Neural cell (in vitro differentiated cells): ENCODE data around the gene AFAP1. TPM values are rescaled to one million over a fixed set of nuclear protein-coding genes. Genes with fewer than 3 reads are reported as not detected.

Source experiments
- H2AFZ ChIP-seq: fragments of 200-600, 300-800 bp; sonication (generic), shearing (Covaris generic); 2 replicates; pipeline ENCODE4 v1.6.0; 2014; ENCODE audit warnings: low read depth, mild to moderate bottlenecking, antibody characterized with exemption, low read length, moderate library complexity
- H3F3A ChIP-seq: fragments of 200-600 bp; shearing (Covaris generic); 2 replicates; pipeline ENCODE4 v1.6.1; 2016; ENCODE audit warnings: mild to moderate bottlenecking, moderate library complexity, mixed read lengths, antibody characterized with exemption, low read length; ENCODE audit not compliant: insufficient read depth, poor library complexity, severe bottlenecking
- H3K27ac ChIP-seq: fragments of 200-600, 300-800 bp; sonication (generic), shearing (Covaris generic); 2 replicates; pipeline ENCODE4 v1.5.1; 2014; ENCODE audit warnings: mild to moderate bottlenecking, low read length, moderate library complexity
- H3K27me3 ChIP-seq: fragments of 300-800, 200-600 bp; sonication (generic), shearing (Covaris generic); 2 replicates; pipeline ENCODE4 v1.6.0; 2014; ENCODE audit warnings: mild to moderate bottlenecking, low read depth, low read length, moderate library complexity; ENCODE audit not compliant: insufficient read depth
- H3K36me3 ChIP-seq: fragments of 300-800, 200-600 bp; sonication (generic), shearing (Covaris generic); 2 replicates; pipeline ENCODE4 v1.5.1; 2014; ENCODE audit warnings: mild to moderate bottlenecking, antibody characterized with exemption, low read length, moderate library complexity; ENCODE audit not compliant: insufficient read depth
- H3K4me2 ChIP-seq: fragments of 300-800, 200-600 bp; sonication (generic), shearing (Covaris generic); 2 replicates; pipeline ENCODE4 v1.6.0; 2014; ENCODE audit warnings: mild to moderate bottlenecking, low read length
- H3K4me3 ChIP-seq: fragments of 300-800, 200-600 bp; sonication (generic), shearing (Covaris generic); 2 replicates; pipeline ENCODE4 v1.5.1; 2014; ENCODE audit warnings: mild to moderate bottlenecking, low read length, moderate library complexity
- H3K79me2 ChIP-seq: fragments of 200-600 bp; shearing (Covaris generic); replicated peaks from 2 replicates; pipeline ENCODE4 v1.6.0; 2014; ENCODE audit warnings: mild to moderate bottlenecking, low read length, moderate library complexity; ENCODE audit not compliant: insufficient read depth
- H3K9ac ChIP-seq: fragments of 300-800, 200-600 bp; sonication (generic), shearing (Covaris generic); 2 replicates; pipeline ENCODE4 v1.6.1; 2016; ENCODE audit warnings: mild to moderate bottlenecking, low read length, mixed read lengths
- H3K9me2 ChIP-seq: fragments of 200-600 bp; shearing (Covaris generic); 2 replicates; pipeline ENCODE4 v1.6.1; 2016; ENCODE audit warnings: mild to moderate bottlenecking, low read length, mixed read lengths; ENCODE audit not compliant: insufficient read depth
- H3K9me3 ChIP-seq: fragments of 200-600, 300-800 bp; sonication (generic), shearing (Covaris generic); 2 replicates; pipeline ENCODE4 v1.6.1; 2016; ENCODE audit warnings: mild to moderate bottlenecking, mixed run types, low read length, moderate library complexity, mixed read lengths
- H4K20me1 ChIP-seq: fragments of 200-600 bp; shearing (Covaris generic); 2 replicates; pipeline ENCODE4 v1.6.1; 2016; ENCODE audit warnings: mild to moderate bottlenecking, mixed run types; ENCODE audit not compliant: insufficient read depth
- EP300 ChIP-seq: fragments of 450-650 bp; conservative IDR thresholded peaks from 2 replicates; pipeline ENCODE4 v1.6.1; 2014; ENCODE audit warnings: antibody characterized with exemption, mild to moderate bottlenecking, moderate library complexity; ENCODE audit not compliant: poor library complexity, severe bottlenecking
- EZH2 ChIP-seq: fragments of 200-600, 300-800 bp; shearing (Covaris generic), sonication (generic); IDR thresholded peaks from 2 replicates; pipeline ENCODE4 v1.6.1; 2014; ENCODE audit warnings: antibody characterized with exemption, low read length, borderline replicate concordance, mild to moderate bottlenecking; ENCODE audit not compliant: insufficient read depth, poor library complexity, severe bottlenecking
- MXI1 ChIP-seq: fragments of 450-650 bp; conservative IDR thresholded peaks from 2 replicates; pipeline ENCODE4 v1.6.1; 2014; ENCODE audit warnings: antibody characterized with exemption, mild to moderate bottlenecking; ENCODE audit not compliant: poor library complexity, severe bottlenecking
- POLR2AphosphoS5 ChIP-seq: IDR thresholded peaks from 2 replicates; pipeline ENCODE4 v1.6.1; 2012
- RAD21 ChIP-seq: fragments of 450-650 bp; conservative IDR thresholded peaks from 2 replicates; pipeline ENCODE4 v1.6.1; 2014; ENCODE audit warnings: antibody characterized with exemption, mild to moderate bottlenecking, moderate library complexity
- SMC3 ChIP-seq: fragments of 450-650 bp; conservative IDR thresholded peaks from 2 replicates; pipeline ENCODE4 v1.6.1; 2014; ENCODE audit warnings: antibody characterized with exemption, mild to moderate bottlenecking, moderate library complexity; ENCODE audit not compliant: poor library complexity
- TAF1 ChIP-seq: IDR thresholded peaks from 2 replicates; pipeline ENCODE4 v1.6.1; 2012; ENCODE audit warnings: low read depth
- polyA plus RNA-seq: library from polyadenylated mRNA; depleted of rRNA; stranded (reverse); fragments of >200 nt; gene quantifications from 2 replicates; pipeline ENCODE4 v1.2.3, GENCODE V29; 2014
- TF ChIP-seq, protein P1 (sequence below): fragments of 450-650 bp; IDR thresholded peaks from 2 replicates; pipeline ENCODE4 v1.5.1; 2014; ENCODE audit warnings: antibody characterized with exemption, mild to moderate bottlenecking, moderate library complexity; ENCODE audit not compliant: poor library complexity, severe bottlenecking
- TF ChIP-seq, protein P2 (sequence below): IDR thresholded peaks from 2 replicates; pipeline ENCODE4 v1.6.1; 2012; ENCODE audit warnings: borderline replicate concordance

Gene AFAP1
- polyA plus RNA-seq, 1 donor from 2014 or later = 38.9 TPM

DNA sequence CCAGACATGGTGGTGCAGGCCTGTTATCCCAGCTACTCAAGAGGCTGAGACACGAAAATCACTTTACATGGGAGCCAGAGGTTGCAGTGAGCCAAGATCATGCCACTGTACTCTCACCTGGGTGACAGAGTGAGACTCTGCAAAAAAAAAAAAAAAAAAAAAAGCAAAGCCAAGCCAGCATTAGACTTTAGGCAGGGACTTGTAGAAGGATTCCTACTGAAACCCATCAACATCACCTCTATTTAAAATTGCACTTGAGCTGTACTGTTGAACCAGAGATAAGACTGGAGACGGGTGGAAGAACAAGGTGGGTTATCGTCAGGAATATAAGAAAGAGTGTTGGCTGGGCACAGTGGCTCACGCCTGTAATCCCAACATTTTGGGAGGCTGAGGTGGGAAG, 15.7 kb upstream of the AFAP1 start:
- no peaks in the 10 kb centered on the region for H3K9me3 ChIP-seq
- no peak overlapping the region for H3K4me3 ChIP-seq
- H3K27ac ChIP-seq = no peak overlapping the region
- H2AFZ ChIP-seq = no peak overlapping the region
- H3F3A ChIP-seq = no peaks in the 10 kb centered on the region
- H3K36me3 ChIP-seq = no peaks in the 10 kb centered on the region
- TF ChIP-seq, protein P1, sequence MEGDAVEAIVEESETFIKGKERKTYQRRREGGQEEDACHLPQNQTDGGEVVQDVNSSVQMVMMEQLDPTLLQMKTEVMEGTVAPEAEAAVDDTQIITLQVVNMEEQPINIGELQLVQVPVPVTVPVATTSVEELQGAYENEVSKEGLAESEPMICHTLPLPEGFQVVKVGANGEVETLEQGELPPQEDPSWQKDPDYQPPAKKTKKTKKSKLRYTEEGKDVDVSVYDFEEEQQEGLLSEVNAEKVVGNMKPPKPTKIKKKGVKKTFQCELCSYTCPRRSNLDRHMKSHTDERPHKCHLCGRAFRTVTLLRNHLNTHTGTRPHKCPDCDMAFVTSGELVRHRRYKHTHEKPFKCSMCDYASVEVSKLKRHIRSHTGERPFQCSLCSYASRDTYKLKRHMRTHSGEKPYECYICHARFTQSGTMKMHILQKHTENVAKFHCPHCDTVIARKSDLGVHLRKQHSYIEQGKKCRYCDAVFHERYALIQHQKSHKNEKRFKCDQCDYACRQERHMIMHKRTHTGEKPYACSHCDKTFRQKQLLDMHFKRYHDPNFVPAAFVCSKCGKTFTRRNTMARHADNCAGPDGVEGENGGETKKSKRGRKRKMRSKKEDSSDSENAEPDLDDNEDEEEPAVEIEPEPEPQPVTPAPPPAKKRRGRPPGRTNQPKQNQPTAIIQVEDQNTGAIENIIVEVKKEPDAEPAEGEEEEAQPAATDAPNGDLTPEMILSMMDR = no peak
- TF ChIP-seq EP300 (no peak), SMC3 (no peak), TAF1 (no peak), POLR2AphosphoS5 (no peak), EZH2 (no peak), MXI1 (no peak), RAD21 (no peak)
- TF ChIP-seq, protein P2, sequence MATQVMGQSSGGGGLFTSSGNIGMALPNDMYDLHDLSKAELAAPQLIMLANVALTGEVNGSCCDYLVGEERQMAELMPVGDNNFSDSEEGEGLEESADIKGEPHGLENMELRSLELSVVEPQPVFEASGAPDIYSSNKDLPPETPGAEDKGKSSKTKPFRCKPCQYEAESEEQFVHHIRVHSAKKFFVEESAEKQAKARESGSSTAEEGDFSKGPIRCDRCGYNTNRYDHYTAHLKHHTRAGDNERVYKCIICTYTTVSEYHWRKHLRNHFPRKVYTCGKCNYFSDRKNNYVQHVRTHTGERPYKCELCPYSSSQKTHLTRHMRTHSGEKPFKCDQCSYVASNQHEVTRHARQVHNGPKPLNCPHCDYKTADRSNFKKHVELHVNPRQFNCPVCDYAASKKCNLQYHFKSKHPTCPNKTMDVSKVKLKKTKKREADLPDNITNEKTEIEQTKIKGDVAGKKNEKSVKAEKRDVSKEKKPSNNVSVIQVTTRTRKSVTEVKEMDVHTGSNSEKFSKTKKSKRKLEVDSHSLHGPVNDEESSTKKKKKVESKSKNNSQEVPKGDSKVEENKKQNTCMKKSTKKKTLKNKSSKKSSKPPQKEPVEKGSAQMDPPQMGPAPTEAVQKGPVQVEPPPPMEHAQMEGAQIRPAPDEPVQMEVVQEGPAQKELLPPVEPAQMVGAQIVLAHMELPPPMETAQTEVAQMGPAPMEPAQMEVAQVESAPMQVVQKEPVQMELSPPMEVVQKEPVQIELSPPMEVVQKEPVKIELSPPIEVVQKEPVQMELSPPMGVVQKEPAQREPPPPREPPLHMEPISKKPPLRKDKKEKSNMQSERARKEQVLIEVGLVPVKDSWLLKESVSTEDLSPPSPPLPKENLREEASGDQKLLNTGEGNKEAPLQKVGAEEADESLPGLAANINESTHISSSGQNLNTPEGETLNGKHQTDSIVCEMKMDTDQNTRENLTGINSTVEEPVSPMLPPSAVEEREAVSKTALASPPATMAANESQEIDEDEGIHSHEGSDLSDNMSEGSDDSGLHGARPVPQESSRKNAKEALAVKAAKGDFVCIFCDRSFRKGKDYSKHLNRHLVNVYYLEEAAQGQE = no peak
- H3K79me2 ChIP-seq = no peaks in the 10 kb centered on the region
- no peak overlapping the region for H3K9ac ChIP-seq
- H3K9me2 ChIP-seq = no peaks in the 10 kb centered on the region
- H3K27me3 ChIP-seq = no peaks in the 10 kb centered on the region
- no peak overlapping the region for H3K4me2 ChIP-seq
- no peaks in the 10 kb centered on the region for H4K20me1 ChIP-seq

DNA sequence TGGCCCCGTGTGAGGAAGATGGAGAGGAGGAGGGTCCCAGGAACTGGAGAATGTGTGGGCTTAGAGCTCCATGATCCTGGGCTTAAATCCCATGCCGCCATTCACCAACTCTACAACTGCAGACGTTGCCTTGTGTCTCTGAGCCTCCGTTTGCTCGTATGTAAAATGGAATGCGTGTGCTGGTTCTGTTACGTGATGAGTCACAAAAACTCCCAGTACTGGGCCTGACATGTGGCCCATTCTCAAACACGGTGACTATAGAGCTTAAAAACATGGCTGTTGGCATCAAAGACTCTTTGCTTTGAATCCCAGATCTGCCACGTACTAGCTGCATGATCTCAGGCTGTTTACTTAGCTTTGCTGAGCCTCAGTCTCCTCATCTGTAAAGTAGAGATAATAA, 13.0 kb upstream of the AFAP1 start:
- no peaks in the 10 kb centered on the region for H3K79me2 ChIP-seq
- no peak overlapping the region for H3K4me3 ChIP-seq
- H3K4me2 ChIP-seq = no peak overlapping the region
- no peaks in the 10 kb centered on the region for H4K20me1 ChIP-seq
- no peak overlapping the region for H2AFZ ChIP-seq
- H3K27me3 ChIP-seq = no peaks in the 10 kb centered on the region
- no peaks in the 10 kb centered on the region for H3K9me2 ChIP-seq
- H3K9ac ChIP-seq = no peak overlapping the region
- no peaks in the 10 kb centered on the region for H3F3A ChIP-seq
- no peaks in the 10 kb centered on the region for H3K36me3 ChIP-seq
- H3K9me3 ChIP-seq = no peaks in the 10 kb centered on the region
- TF ChIP-seq POLR2AphosphoS5 (no peak), SMC3 (no peak), EZH2 (no peak), EP300 (no peak), RAD21 (no peak), TAF1 (no peak), MXI1 (no peak)
- TF ChIP-seq, protein P1 = no peak
- TF ChIP-seq, protein P2 = no peak
- H3K27ac ChIP-seq = no peak overlapping the region
